Vagina (tissue), 2 donors: ENCODE measurements around the gene VILL. TPM values are rescaled to one million over a fixed set of nuclear protein-coding genes. Genes with fewer than 3 reads are reported as not detected.

ENCODE experiments used
- DNase-seq, 2 donors: peaks; one replicate each; pipeline ENCODE4 v3.0.0-alpha.2; 2017; ENCODE audit errors: extremely low spot score in 2 of 2
- H3K27ac ChIP-seq: fragments of 200-600 bp; sonication (generic); one replicate; pipeline ENCODE4 v1.5.1; 2019
- H3K27me3 ChIP-seq: fragments of 200-600 bp; sonication (generic); one replicate; pipeline ENCODE4 v1.5.1; 2019
- H3K36me3 ChIP-seq, 2 donors: fragments of 200-600 bp; sonication (generic); one replicate each; pipeline ENCODE4 v1.5.1; 2017 to 2019
- H3K4me1 ChIP-seq: fragments of 200-600 bp; sonication (generic); one replicate; pipeline ENCODE4 v1.5.1; 2019
- H3K4me3 ChIP-seq, 2 donors: fragments of 200-600 bp; sonication (generic); 1 replicate in 1 of 2; 2 replicates in 1 of 2; pipeline ENCODE4 v1.5.1; 2016 to 2019
- H3K9me3 ChIP-seq: fragments of 200-600 bp; sonication (generic); one replicate; pipeline ENCODE4 v1.5.1; 2019
- POLR2A ChIP-seq, 2 donors: fragments of 450-650 bp; IDR thresholded peaks; one replicate each; pipeline ENCODE4 v1.6.1; 2017; ENCODE audit warnings: antibody characterized with exemption in 2 of 2, mild to moderate bottlenecking in 2 of 2, moderate library complexity in 2 of 2
- POLR2AphosphoS5 ChIP-seq, 2 donors: sonication (generic); formaldehyde crosslinking; IDR thresholded peaks; one replicate each; pipeline ENCODE4 v1.9.0; 2017; ENCODE audit warnings: antibody characterized with exemption in 2 of 2, mild to moderate bottlenecking in 2 of 2, low read depth in 1 of 2; ENCODE audit not compliant: insufficient read depth in 1 of 2
- intact Hi-C: fragments of 100-400 bp; cut with DNase I; formaldehyde crosslinking; loops from one replicate; pipeline ENCODE4 v1.15.1; 2023
- total RNA-seq: library from RNA; depleted of rRNA; stranded (reverse); fragments of >200 nt; gene quantifications from one replicate; pipeline ENCODE4 v1.2.3, GENCODE V29; 2016
- TF ChIP-seq, protein P1 (sequence below), 3 experiments: fragments of 450-650 bp in 2 of 3; fragments of 200-600 bp in 1 of 3; sonication (generic) in 1 of 3; IDR thresholded peaks; one replicate each; pipeline ENCODE4 v1.5.1; 2017 to 2019; ENCODE audit warnings: antibody characterized with exemption in 3 of 3, mild to moderate bottlenecking in 2 of 3, moderate library complexity in 2 of 3

Gene VILL
- total RNA-seq, 1 donor from 2014 or later, result 7.9 TPM

- no peak for DNase-seq
- Histone ChIP-seq H3K27me3 (no peaks in the 10 kb centered on the region), H3K9me3 (no peaks in the 10 kb centered on the region), H3K4me1 (peaks cover 7% of the 10 kb centered on the region), H3K4me3 (no peak overlapping the region), H3K36me3 (peaks cover 0 to 18% of the 10 kb centered on the region in 2 donors), H3K27ac (no peak overlapping the region)
- TF ChIP-seq POLR2AphosphoS5 (IDR thresholded peaks at IDR 0.05; ENCODE audit: insufficient read depth in 1 of 2, low read depth in 1 of 2) (no peak), POLR2A (IDR thresholded peaks at IDR 0.05) (no peak)
- TF ChIP-seq, protein P1, sequence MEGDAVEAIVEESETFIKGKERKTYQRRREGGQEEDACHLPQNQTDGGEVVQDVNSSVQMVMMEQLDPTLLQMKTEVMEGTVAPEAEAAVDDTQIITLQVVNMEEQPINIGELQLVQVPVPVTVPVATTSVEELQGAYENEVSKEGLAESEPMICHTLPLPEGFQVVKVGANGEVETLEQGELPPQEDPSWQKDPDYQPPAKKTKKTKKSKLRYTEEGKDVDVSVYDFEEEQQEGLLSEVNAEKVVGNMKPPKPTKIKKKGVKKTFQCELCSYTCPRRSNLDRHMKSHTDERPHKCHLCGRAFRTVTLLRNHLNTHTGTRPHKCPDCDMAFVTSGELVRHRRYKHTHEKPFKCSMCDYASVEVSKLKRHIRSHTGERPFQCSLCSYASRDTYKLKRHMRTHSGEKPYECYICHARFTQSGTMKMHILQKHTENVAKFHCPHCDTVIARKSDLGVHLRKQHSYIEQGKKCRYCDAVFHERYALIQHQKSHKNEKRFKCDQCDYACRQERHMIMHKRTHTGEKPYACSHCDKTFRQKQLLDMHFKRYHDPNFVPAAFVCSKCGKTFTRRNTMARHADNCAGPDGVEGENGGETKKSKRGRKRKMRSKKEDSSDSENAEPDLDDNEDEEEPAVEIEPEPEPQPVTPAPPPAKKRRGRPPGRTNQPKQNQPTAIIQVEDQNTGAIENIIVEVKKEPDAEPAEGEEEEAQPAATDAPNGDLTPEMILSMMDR (IDR thresholded peaks at IDR 0.05), result no peak
- intact Hi-C loops, result no loop called here
These were observed 17.1 kb upstream of the VILL start for GRCh38 chr3:37973246-37974054.

- no peak overlapping the region for H3K27ac ChIP-seq
- H3K27me3 ChIP-seq, result no peaks in the 10 kb centered on the region
- H3K4me1 ChIP-seq, result peaks cover 4% of the 10 kb centered on the region
- H3K9me3 ChIP-seq, result no peaks in the 10 kb centered on the region
- no peak overlapping the region for H3K4me3 ChIP-seq
- intact Hi-C loops, result no loop called here
- peaks cover 0 to 18% of the 10 kb centered on the region in 2 donors for H3K36me3 ChIP-seq
- DNase-seq, result no peak
- TF ChIP-seq, protein P1 (IDR thresholded peaks at IDR 0.05), result peak; percentile 47 to 54 (median 54)
- no peak for TF ChIP-seq POLR2A (IDR thresholded peaks at IDR 0.05)
These were observed 16.2 kb upstream of the VILL start for GRCh38 chr3:37974121-37975083.

- H3K27ac ChIP-seq, result no peak overlapping the region
- DNase-seq, result no peak
- H3K4me3 ChIP-seq, result no peak overlapping the region
- intact Hi-C loops, result no loop called here
- no peaks in the 10 kb centered on the region for H3K9me3 ChIP-seq
- H3K36me3 ChIP-seq, result peaks cover 0 to 44% of the 10 kb centered on the region in 2 donors
- TF ChIP-seq POLR2A (IDR thresholded peaks at IDR 0.05) (no peak), POLR2AphosphoS5 (IDR thresholded peaks at IDR 0.05; ENCODE audit: insufficient read depth in 1 of 2, low read depth in 1 of 2) (no peak)
- TF ChIP-seq, protein P1 (IDR thresholded peaks at IDR 0.05), result no peak
- H3K27me3 ChIP-seq, result no peaks in the 10 kb centered on the region
- no peaks in the 10 kb centered on the region for H3K4me1 ChIP-seq
These were observed 10.8 kb upstream of the VILL start for GRCh38 chr3:37979541-37980461.

- no peak overlapping the region for H3K27ac ChIP-seq
- peak in 1 of 2 donors; percentile 93 for DNase-seq
- intact Hi-C loops, result no loop called here
- H3K36me3 ChIP-seq, result peaks cover 0 to 42% of the 10 kb centered on the region in 2 donors
- H3K4me1 ChIP-seq, result no peaks in the 10 kb centered on the region
- H3K27me3 ChIP-seq, result no peaks in the 10 kb centered on the region
- H3K4me3 ChIP-seq, result no peak overlapping the region
- TF ChIP-seq, protein P1 (IDR thresholded peaks at IDR 0.05), result no peak
- TF ChIP-seq POLR2A (IDR thresholded peaks at IDR 0.05) (no peak), POLR2AphosphoS5 (IDR thresholded peaks at IDR 0.05; ENCODE audit: insufficient read depth in 1 of 2, low read depth in 1 of 2) (no peak)
- no peaks in the 10 kb centered on the region for H3K9me3 ChIP-seq
These were observed 9.9 kb upstream of the VILL start for GRCh38 chr3:37980462-37981347.
